ENCODE data around the gene SLC24A2.
"Not testable (repeated sequence)": the region's sequence is repeated elsewhere in the genome, so short reads cannot be mapped to it uniquely, and the experiment has no call there.

SLC24A2 gene

DNA sequence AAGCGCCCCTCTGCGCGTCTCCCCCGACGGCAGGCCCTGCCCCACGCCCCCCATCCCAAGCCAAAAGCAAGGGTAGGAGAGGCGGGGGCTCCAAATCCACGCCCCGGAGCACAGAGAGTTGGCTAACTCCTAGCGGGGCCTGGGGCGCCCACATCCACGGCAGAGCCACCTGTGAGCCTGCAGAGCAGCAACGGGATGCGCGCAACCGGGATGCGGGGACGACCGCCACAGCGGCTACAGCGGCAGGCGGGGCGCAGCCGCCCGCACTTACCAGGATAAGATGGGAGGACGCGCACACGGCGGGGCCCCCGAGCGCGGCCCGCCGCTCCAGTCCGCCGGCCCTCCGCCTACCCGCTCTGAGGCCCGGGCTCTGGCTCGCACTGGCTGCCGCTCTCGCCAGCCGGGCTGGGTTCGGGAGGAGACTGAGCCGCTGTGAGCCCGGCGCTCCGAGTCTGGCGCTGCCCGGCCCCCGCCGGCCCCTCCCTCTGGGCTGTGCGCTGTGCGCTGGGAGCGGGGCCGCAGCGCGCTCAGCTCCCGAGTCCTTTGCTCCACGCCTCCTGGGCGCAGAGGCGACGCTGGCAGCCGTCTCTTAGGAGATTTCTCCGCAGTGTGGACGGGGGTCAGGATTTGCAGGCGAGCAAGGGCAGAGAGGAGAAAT lies at the start of gene SLC24A2:
TSS of gene SLC24A2 (minus strand) at position 424 of the 658 bp plus-strand sequence.
- no peak for FAIRE-seq

DNA sequence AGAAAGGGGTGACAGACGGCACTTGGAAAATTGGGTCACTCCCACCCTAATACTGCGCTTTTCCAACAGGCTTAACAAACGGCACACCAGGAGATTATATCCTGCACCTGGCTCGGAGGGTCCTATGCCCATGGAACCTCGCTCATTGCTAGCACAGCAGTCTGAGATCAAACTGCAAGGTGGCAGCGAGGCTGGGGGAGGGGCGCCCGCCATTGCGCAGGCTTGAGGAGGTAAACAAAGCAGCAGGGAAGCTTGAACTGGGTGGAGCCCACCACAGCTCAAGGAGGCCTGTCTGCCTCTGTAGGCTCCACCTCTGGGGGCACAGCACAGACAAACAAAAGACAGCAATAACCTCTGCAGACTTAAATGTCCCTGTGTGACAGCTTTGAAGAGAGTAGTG lies 44.5 kb upstream of the SLC24A2 start:
- FAIRE-seq = not testable (repeated sequence)

DNA sequence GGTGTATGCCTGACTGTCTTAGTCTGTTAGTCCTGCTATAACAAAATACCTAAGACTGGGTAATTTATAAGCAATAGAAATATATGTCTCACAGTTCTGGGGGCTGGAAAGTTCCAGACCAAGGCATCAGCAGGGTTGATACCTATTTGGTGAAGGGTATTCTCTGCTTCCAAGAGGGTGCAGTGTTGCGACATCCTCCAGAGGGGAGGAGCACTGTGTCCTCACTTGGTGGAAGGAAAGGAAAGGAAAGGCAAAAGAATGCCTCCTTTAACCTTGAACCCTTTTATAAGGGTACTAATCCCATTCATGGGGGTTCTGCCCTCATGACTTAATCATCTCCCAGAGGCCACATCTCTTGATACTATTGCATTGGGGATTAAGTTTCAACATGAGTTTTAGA lies 42.0 kb upstream of the SLC24A2 start:
- no peak for FAIRE-seq

DNA sequence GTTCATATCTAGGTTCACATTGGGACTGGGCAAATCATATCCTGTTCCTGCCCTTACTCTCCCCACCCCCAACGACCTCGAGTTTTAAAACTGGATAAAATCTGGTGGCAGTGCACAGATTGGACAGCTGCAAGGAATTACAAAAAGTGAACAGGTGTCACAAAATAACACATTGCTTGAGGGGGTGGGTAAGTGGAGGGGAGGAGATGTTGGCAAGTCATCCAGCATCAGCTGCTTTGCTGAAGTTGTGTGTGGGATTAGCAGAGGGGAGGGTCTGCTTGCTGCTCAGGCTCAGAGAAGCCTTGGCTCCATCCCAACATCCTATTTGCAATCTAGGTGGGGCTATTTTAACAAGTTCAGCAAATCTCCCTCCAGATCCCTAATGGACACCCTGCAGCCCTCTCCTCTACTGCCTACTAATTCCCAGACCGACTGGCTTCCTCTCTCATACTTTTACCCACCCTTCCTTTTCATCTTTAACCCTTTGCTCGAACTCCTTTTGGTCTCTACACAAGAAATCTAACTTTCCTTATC lies 39.8 kb upstream of the SLC24A2 start:
- FAIRE-seq = no peak

DNA sequence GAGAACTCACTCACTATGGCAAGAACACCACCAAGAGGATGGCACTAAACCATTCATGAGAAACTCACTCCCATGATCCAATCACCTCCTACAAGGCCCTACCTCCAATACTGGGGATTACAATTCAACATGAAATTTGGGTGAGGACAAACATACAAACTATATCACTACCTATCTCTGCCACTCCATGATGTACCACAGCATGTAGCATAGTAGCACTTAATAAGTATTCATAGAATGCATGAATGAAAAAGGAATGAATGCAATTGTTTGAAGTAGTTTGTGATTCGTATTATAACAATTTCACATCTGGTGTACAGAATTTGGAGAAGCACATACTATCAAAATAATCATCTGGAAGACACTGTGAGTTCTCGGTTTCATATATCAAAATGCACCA lies 27.9 kb upstream of the SLC24A2 start:
- no peak for FAIRE-seq

DNA sequence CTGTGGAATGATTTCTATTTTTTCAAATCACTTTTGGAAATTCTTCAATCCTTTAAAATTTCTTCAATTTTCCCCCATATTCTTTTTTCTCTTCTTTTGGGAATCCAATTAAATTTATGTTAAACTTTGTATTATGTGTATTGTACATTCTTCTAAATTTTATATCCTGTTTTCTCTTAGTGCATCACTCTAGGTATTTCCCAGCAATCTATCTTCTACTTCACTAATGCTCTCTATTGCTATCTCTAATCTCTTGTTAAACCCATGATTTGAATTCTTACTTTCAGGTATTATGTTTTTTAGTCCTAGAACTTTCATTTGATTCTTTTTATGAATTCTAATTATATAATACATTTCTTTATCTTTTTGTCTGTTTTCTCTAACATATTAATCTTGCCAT lies 23.4 kb upstream of the SLC24A2 start:
- no peak for FAIRE-seq

DNA sequence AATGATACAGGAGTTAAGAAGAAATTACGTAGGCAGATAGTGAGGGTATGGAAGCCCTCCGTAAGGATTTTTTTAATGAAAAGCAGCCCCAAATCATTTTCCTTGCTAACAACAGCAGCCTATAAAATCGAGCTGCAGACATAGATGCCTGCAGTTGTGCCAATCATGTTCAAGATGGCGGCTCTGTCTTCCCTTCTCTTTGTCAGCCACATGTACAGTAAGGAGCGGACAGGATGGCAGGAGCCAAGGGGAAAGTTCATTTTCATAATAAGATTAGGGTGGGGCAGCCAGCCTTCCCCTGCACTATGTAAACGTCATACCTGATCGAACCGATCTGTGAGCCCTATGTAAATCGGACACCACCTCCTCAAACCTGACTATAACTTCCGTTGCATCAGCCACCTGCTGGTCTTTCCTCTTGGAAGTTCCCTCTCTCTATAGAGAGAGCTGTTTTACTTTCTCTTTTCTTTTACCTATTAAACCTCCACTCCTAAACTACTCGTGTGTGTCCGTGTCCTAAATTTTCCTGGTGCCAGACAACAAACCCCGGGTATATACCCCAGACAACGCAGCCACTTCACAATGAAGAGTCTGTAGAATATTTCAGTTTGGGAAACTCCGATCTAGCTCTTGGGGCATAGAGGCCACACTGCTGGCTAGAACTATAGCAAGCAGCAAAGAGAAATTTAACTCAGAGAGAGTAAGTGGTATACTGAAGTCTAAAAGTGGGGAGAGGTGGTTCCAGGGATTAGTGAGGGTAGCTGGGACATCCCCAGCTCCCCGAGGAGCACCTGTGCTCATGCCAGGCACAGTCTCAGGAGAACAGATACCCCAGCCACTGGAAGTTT lies 20.8 kb upstream of the SLC24A2 start:
- FAIRE-seq = no peak

DNA sequence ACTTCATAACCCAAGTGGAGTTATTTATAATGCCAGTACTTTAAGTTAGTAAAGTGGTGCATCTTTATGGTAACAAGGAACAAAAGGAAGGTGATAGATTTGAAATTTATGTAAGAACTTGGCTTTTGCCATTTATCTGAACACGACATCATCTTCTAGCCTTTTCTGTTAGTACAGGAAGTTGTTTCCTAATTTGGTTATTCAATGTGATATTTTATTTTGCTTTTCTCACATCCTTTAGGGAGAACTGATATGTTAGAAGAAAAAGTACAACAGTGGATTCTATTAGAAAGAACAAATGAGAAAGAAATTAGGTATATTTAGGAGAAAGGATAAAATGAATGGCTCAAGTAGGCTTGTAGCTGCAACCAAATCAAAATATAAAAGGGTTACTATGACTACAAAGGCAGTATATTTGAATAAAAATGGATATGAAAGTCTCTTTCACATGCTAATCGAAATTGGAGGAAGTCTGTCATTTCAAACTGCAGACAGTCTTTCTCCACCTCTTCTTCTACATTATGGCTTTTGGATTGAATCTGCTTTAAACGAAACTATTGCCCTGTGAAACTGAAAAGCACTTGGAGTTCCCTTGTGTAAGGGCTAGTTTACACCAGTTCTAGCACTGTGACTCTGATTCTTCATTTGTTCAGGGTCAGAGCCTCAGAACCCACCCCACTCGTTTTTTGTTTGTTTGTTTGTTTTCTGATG lies 18.5 kb upstream of the SLC24A2 start:
- no peak for FAIRE-seq

DNA sequence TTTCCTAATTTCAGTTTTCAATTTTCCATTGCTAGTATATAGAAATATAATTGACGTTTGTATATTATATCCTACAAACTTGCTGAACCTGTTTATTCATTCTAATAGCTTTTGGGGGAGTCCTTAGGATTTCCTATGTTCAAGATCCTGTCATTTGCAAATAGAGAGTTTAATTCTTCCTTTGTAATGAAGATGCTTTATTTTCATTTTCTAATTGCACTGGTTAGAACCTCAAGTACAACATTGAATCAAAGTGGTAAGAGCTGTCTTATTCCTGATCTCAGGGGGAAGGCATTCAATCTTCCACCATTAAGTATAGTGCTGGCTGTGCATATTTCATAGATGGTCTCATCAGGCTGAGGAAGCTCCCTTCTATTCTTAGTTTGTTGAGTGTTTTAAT lies 15.6 kb upstream of the SLC24A2 start:
- no peak for FAIRE-seq

DNA sequence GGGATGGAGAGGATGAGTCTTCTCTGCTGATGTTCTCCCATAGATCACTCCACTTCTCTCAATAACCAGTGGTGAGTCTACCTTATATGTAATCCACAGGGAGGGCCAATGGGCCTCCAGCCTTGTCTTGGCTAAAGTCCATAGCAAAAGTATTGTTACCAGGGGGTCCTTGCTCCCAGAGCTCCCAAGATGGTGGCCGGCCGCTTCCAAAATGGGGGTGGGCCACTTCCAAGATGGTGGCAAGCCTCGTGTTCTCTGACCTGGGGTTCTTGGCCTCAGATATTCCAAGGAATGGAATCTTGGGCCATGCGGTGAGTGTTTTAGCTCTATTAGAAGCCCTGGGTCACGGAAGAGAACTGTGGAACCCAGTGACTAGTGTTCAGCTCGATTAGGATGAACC lies 12.0 kb upstream of the SLC24A2 start:
- no peak for FAIRE-seq

DNA sequence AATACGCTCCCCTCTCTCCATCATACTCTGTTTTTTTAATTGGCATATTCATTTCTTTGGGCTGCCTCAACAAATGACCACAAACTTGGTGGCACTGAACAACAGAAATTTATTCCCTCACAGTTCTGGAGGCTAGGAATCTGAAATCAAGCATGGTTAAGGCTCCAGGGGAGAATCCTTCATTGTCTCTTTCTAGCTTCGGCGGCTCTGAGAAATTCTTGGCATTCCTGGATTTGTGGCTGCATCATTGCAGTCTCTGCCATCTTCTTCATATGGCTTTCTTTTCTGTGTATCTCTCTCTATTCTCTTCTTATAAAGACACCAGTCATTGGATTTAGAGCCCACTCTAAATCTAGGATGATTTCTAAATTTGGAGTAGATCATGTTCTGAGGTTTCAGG lies 10.9 kb upstream of the SLC24A2 start:
- no peak for FAIRE-seq

DNA sequence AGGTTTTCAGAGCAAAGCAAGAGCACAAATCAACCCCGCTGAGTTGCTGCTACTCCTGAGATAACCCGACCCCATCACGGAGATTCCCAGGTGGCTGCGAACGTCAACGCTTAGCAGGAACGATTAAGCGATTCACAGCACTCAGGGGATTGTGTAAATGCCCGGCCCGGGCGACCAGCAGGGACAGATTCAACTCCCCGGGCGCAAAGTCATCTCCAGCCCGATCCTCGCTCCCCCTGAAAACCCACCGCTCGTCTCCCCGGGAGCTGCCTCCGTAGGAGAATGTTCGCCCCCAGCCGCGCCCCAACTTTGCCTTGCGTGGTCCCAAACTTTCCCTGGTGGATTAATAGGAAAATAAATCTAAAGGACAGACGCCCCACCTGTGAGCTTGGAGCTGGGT lies 685 bp downstream of the SLC24A2 start:
- no peak for FAIRE-seq

DNA sequence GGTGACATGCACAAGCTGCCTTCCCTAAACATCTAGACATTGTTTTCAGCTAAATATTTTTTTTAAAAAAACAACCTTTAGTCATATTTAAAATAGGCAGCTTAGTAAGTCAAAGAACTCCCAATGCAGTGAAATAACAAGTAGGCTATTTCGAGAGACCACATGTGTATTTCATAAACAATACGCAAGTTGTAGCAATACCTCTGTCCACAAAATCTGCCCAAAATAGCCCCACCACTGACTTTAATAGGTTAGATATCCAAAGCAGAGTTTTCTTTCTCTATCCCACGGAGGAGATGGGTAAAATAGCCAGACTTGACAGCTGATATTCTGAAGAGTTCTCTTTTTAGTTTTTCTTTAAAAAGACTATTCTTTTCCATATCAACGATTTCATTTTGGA lies 1.2 kb downstream of the SLC24A2 start:
- FAIRE-seq = no peak

DNA sequence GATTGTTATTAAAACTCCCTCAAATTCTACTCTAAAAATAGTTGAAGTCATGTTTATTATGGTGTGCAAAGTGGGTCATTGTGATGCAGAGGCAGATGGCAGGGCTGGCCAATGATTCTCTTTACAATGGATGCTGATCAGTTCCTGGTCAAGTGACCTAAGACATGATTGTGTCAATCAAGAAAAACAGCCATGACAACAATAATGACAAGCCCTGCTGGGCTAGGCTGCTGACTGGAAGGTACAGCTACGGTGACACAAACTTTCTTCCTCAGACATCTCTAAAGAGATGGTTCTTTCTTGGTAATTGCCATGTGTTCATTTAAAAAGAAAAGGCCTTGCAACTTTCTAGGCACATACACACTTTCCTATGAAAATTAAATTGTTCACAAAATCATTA lies 3.6 kb downstream of the SLC24A2 start:
- no peak for FAIRE-seq

DNA sequence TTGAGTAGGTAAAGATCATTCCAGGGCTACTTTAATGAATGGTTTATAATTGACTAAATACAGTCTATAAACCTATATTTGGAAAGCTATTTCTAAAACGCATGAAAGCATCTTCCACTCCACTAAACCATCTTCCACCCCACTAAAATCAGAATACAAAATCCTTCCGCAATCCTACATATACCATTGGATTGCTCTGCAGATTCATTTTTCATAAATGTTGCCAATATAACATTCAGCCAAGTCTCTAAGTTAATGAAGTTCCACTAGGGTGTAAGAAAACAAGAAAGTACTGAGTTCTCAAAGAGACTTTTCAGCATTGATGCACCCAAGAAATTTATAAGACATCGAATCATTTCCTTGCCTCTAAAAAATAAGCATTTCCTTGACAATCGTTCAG lies 4.7 kb downstream of the SLC24A2 start:
- FAIRE-seq = no peak

DNA sequence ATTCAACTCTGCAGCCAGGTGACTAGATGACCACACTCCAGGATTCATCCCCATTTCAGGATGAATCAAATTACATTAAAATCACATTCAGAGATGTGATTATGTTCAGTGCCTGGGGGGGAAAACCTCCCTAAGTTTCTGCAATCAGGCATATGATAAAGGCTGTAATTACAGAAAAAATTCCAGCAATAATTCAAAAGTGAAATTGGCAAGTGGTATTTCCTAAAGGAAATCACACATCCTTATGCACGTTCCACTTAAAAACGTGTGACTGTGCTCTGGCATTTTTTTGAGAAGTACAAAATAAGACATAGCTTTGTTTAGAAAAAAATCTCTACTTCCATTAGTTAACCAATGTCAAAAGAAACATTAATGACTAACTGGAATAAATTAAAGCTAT lies 5.3 kb downstream of the SLC24A2 start:
- no peak for FAIRE-seq

DNA sequence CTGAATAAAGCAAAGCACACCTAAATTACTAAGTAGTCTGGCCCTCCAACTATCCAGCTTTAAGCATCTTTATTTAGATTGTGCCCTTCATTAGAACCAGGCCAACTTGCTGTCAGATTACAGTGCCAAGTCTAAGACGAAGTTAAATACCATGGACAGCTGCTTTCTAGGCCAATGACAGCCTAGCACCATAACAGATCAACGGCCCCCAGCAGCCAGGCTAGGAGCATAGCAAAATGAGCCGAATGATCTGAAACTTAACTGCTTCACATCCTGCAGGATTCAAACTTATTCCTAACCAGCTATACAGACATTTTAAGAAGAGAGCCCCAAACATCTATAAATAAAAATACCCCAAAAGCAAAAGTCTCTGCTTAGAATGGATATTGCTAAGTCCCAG lies 6.8 kb downstream of the SLC24A2 start:
- FAIRE-seq = no peak

DNA sequence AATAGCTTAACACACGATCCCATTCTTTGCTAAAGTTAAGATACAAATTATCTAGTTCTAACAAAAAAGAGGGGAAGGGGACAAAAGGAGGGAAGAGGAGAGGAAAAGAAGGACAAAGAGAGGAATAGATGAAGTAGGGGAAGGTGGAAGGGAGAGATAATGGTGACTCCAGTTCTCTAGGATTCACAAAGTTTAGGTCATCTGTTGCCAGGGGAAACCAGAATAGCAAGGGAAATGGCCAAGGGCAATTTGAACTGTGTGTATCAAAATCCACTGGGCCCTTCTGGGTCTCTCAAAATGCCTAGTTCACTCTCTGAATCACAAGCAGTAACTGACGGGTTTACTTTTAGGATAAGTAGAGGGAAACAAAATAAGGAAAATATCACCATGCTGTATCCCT lies 7.6 kb downstream of the SLC24A2 start:
- no peak for FAIRE-seq

DNA sequence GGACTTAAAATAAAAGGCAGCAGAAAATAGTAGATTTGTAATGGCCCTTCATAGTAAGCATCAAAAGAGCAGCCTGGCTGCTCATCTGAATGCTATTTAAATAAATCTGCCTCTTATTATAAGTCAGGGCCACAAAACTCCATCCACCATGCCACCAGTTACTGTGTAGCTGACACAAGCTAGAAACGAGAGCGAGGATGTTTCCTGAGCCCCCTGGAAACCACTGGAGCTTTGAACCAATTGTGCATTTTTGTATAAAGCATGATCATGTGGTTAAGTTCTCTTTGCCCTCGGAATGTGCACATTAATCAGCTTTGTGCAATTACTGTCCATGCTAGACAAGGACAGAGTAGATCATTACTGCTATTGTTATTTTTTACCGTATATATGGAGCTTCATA lies 17.4 kb downstream of the SLC24A2 start:
- no peak for FAIRE-seq

DNA sequence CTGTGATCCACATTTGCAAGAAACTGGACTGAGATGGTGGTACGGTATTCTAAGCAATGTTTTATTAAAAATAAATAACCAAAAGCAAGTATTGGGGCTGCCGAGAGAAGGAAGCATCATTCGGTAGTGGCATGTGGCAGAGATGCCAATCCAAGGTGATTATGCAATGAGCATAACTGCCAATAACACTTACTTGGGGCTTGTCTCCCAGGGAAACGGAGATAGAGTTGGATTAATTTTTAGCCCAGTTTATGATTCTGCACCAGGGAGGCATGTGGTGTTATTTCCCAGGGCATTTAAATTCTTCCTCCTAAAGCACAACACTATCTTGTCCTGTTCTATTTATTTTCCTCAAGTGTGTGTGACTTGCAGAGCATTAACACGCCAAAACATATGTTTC lies 17.9 kb downstream of the SLC24A2 start:
- FAIRE-seq = no peak

DNA sequence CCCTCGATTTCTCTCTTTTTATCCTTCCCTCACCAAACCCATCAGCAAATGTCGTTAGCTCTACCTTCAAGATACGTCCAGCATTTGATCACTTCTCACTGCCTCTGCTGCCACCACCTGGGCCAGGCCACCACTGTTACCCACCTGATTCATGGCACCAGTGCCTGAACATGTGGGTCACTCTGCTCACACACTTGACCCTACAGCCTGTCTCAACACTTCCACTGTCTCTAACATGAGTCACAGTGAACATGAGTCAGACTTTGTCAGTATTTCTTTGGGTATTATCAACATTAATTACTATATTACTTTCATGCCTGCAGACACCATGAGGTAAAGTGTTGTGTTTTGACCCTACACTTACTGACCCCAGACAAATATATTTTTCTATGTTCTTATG lies 19.6 kb downstream of the SLC24A2 start:
- no peak for FAIRE-seq

DNA sequence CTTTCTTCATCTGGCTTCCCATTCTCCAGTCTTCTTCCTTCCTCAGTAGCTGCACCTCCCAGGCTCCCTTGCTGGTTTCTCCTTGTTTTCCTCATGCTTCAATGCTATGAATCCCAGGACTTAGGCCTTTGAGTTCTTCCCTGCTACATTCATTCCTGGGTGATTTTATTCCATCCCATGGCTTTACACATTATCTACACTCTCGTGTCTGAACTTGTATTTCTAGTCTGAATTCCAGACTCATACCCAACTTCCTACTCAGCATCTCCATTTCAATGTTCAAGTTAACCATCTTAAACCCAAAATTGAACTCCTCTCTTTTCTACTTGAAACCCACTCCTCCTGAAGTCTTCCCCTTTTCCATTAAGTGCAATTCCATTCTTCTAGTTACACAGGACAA lies 20.0 kb downstream of the SLC24A2 start:
- no peak for FAIRE-seq

DNA sequence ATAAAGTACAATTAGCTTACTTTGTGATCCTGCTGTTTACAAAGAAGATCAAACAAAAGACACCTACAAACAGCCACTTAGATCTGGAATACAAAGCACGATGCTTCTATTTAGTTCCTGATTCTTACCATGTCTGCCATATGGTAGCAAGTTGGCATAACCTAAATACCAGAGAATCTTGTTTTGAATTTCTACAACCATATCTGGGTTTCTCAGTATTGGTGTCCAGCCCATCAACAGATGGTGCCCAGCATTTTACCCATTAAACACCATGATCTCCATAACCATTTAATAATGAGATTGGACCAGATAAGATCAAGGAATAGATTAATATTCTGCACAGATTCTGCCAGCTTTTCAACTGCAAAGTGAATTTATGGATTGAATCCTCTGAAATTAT lies 29.8 kb downstream of the SLC24A2 start:
- no peak for FAIRE-seq

DNA sequence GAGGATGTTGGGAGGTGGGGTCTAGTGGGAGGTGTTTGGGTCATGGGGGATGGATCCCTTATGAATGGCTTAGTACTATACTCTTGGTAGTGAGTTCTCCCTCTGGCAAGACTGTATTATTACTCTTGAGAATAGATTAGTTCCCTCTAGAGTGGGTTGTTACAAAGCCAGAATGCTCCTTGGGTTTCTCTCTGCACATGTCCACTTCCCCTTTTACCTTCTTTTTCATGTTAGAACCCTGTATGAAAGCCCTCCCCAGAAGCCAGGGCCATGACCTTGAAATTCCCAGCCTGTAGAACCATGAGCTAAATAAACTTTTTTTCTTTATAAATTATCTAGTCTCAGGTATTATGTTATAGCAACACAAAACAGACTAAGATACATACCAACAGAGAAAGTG lies 31.1 kb downstream of the SLC24A2 start:
- no peak for FAIRE-seq
